IPS DF 6.9 (cell line): ENCODE data around the gene PTPRH.

Experiments
- DNase-seq: peaks from one replicate; pipeline ENCODE4 v3.0.0-alpha.2; 2013; ENCODE audit warnings: low read depth, low spot score
- H3K27ac ChIP-seq: one replicate; pipeline ENCODE4 v1.5.1; 2013; ENCODE audit warnings: low read length, control low read depth
- H3K27me3 ChIP-seq: 2 replicates; pipeline ENCODE4 v1.6.1; 2013; ENCODE audit warnings: mild to moderate bottlenecking, low read length; ENCODE audit not compliant: control insufficient read depth, insufficient read depth
- H3K36me3 ChIP-seq: 2 replicates; pipeline ENCODE4 v1.6.1; 2013; ENCODE audit warnings: low read length; ENCODE audit not compliant: control insufficient read depth, insufficient read depth
- H3K4me1 ChIP-seq: 2 replicates; pipeline ENCODE4 v1.6.1; 2013; ENCODE audit warnings: low read length; ENCODE audit not compliant: control insufficient read depth, insufficient read depth
- H3K4me3 ChIP-seq: 2 replicates; pipeline ENCODE4 v1.5.1; 2013; ENCODE audit warnings: mild to moderate bottlenecking, low read length
- H3K9me3 ChIP-seq: 2 replicates; pipeline ENCODE4 v1.6.1; 2013; ENCODE audit warnings: low read length, inconsistent platforms; ENCODE audit not compliant: control insufficient read depth, insufficient read depth
- WGBS: extraction: QIAGEN DNeasy Blood & Tissue Kit; methylation state at CpG from one replicate; pipeline ENCODE4 v1.1.7; 2013; ENCODE audit warnings: mixed read lengths, missing lambda C conversion rate; ENCODE audit not compliant: insufficient read length, insufficient coverage; 5-methylcytosine and 5-hydroxymethylcytosine counted together

Gene PTPRH

GRCh38 chr19:55146078-55146704 lies 63.1 kb downstream of the PTPRH start:
- peak overlapping the region; percentile 75 for H3K4me3 ChIP-seq
- no peaks in the 10 kb centered on the region for H3K36me3 ChIP-seq
- DNase-seq, result no peak
- no peak overlapping the region for H3K27ac ChIP-seq
- H3K9me3 ChIP-seq, result no peaks in the 10 kb centered on the region
- WGBS, result no CpG with 5 or more reads among the region's 41 CpGs
- H3K4me1 ChIP-seq, result peaks cover 5% of the 10 kb centered on the region
- no peaks in the 10 kb centered on the region for H3K27me3 ChIP-seq

DNA sequence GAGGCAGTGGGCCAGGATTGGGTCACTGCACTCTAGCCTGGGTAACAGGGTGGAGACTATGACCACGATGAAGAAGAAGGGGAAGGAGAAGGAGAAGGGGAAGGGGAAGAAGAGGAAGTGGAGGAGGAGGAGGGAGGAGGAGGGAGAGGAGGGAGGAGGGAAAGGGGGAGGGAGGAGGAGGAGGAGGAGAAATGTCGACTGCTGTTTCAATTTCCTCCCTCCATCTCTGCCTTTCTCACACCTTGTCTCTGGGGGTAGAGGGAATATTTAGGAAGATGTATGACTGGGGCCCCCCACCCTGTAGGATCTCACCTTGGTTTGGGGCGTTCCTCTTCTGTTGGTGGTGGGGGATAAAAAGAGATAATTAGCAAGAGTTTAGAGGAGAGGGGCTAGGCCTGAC lies 64.1 kb downstream of the PTPRH start:
- no peak for DNase-seq
- H3K4me1 ChIP-seq, result peaks cover 7% of the 10 kb centered on the region
- H3K4me3 ChIP-seq, result no peak overlapping the region
- no peaks in the 10 kb centered on the region for H3K9me3 ChIP-seq
- no peaks in the 10 kb centered on the region for H3K27me3 ChIP-seq
- no peaks in the 10 kb centered on the region for H3K36me3 ChIP-seq
- WGBS, result no CpG with 5 or more reads among the region's 3 CpGs
- H3K27ac ChIP-seq, result no peak overlapping the region

GRCh38 chr19:55141696-55142095 lies 67.6 kb downstream of the PTPRH start:
- H3K4me3 ChIP-seq, result no peak overlapping the region
- no peaks in the 10 kb centered on the region for H3K27me3 ChIP-seq
- no peaks in the 10 kb centered on the region for H3K9me3 ChIP-seq
- no peaks in the 10 kb centered on the region for H3K36me3 ChIP-seq
- H3K4me1 ChIP-seq, result 0 out of 2 replicates have a peak, but pooled peaks cover 2% of the 10 kb centered on the region
- WGBS, result no CpG with 5 or more reads among the region's 21 CpGs
- no peak overlapping the region for H3K27ac ChIP-seq
- DNase-seq, result no peak

DNA sequence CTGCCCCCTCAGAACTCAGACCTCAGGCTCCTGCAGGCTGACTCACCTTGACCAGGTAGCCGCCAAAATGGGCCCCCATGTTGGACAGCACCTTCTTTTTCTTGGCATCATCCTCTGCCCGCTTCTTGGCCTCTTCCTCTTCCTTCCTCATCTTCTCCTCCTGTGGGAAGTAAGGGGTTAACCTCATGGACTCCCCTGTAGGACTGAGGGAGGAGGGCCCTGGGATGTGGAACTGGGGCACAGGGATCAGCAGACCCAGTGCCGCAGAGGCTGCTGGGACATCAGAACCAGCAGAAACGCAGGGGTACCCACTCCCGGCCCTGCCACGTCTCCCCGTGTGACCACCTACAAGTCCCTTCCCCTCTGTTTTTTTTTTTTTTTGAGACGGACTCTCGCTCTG lies 71.4 kb downstream of the PTPRH start:
- Histone ChIP-seq H3K27me3 (no peaks in the 10 kb centered on the region), H3K4me3 (no peak overlapping the region), H3K9me3 (no peaks in the 10 kb centered on the region), H3K27ac (no peak overlapping the region), H3K4me1 (0 out of 2 replicates have a peak, but pooled peaks cover 2% of the 10 kb centered on the region), H3K36me3 (no peaks in the 10 kb centered on the region)
- DNase-seq, result no peak
- no CpG with 5 or more reads among the region's 9 CpGs for WGBS

DNA sequence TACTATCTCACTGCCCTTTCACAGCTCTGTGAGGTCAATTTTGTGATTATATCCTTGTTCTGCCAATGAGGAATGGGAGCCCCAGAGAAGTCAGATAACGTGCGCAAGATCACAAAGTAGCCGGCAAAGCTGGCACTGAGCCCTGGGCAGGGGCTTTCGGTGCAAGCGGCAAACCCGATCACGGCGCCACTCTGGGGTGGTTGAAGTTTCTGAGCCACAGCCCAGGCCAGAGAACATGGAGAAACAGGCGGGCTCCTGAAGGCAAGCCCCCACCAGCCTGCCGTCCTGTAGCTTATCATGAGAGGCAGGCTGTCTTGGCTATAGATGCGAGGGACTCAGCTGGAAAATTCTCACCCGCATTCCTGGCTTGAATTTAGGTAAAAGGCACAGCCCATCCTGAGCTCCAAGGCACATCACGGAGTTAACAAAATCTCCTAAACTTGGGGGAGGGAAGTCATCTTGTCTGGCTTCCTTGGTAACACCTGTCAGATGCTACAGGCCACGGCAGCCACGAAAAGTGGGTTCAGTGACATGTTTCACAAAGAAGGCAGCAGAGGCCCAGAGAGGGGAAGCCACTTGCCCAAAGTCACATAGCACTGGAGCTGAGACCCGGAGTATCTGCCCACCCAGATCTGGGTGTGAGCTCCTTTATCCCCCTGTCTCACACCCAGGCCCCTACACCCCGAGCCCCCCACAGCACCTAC lies 72.8 kb downstream of the PTPRH start:
- no peak overlapping the region for H3K4me3 ChIP-seq
- no peaks in the 10 kb centered on the region for H3K9me3 ChIP-seq
- H3K36me3 ChIP-seq, result no peaks in the 10 kb centered on the region
- DNase-seq, result no peak
- 0 out of 2 replicates have a peak, but pooled peaks cover 2% of the 10 kb centered on the region for H3K4me1 ChIP-seq
- H3K27me3 ChIP-seq, result no peaks in the 10 kb centered on the region
- H3K27ac ChIP-seq, result no peak overlapping the region
- WGBS, result no CpG with 5 or more reads among the region's 17 CpGs

- no peak overlapping the region for H3K4me3 ChIP-seq
- no peak for DNase-seq
- no peak overlapping the region for H3K27ac ChIP-seq
- no peaks in the 10 kb centered on the region for H3K27me3 ChIP-seq
- no peaks in the 10 kb centered on the region for H3K36me3 ChIP-seq
- H3K4me1 ChIP-seq, result no peaks in the 10 kb centered on the region
- WGBS, result no CpG with 5 or more reads among the region's 3 CpGs
- no peaks in the 10 kb centered on the region for H3K9me3 ChIP-seq
Measured at GRCh38 chr19:55134736-55135135, 74.6 kb downstream of the PTPRH start.

DNA sequence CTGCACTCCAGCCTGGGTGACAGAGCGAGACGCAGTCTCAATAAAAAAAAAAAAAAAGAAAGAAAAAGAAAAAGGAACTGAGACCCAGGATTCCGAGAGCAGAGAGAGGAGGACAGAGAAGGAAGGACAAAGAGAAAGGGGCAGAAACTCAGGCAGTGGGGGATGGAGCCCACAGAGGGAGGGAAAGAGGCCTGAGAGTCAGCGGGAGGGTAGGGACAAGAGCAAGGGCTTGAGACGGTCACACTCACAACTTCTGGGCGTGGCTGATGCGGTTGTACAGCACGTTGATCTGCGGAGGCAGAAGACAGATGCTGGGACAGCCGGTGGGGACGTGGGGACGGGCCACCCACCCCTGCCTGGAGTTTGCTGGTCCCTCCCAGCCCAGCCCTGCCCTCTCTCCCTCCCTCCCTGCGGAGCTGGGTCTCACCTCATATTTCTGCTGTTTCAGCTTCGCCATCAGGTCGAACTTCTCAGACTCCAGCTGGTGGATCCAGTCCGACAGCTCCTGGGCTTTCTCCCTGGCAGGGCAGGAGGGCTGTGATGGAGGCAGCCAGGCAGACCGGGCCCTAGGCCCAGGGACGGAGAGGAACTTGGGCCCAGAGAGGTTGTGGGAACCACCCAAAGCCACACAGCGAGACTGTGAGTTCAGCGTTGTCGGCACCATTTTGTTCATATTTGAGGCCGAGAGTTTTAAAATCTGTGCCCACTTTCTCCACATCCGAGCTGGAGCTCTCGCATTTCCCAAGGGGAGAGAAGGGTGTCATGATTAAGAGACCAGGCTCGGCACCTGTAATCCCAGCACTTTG lies 75.5 kb downstream of the PTPRH start:
- no peaks in the 10 kb centered on the region for H3K27me3 ChIP-seq
- WGBS, result no CpG with 5 or more reads among the region's 25 CpGs
- no peak overlapping the region for H3K27ac ChIP-seq
- H3K4me1 ChIP-seq, result no peaks in the 10 kb centered on the region
- H3K36me3 ChIP-seq, result no peaks in the 10 kb centered on the region
- H3K9me3 ChIP-seq, result no peaks in the 10 kb centered on the region
- no peak for DNase-seq
- no peak overlapping the region for H3K4me3 ChIP-seq

DNA sequence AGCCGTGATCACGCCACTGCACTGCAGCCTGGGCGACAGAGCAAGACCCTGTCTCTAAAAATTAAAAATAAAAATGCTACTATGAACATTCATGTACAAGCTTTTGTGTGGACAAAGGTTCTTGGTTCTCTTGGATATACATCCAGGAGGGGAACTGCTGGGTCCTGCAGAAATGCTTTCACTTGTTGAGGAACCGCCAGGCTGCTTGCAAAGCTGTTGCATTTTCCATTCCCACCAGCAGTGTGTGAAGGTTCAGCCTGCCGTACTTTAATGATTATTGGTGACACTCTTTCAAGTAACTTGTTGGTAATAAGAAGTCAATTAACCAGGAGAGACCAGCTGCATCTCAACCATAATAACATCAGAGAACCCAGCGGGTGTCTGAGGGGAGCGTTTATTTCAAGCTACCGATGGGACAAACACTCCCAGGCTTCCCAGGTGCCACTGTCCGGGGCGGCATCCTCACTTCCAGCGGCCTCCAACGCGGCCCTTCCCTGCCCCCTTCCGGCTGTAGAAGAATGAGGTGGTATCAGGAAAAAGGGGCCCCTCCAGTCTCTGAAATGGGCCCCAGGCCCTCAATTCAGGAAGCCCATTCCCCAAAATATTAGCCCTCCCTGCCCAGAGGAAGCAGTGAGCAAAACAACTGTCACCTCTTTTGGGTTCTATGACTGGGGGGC lies 76.7 kb downstream of the PTPRH start:
- no CpG with 5 or more reads among the region's 14 CpGs for WGBS
- H3K4me1 ChIP-seq, result no peaks in the 10 kb centered on the region
- H3K4me3 ChIP-seq, result no peak overlapping the region
- H3K27ac ChIP-seq, result no peak overlapping the region
- no peaks in the 10 kb centered on the region for H3K27me3 ChIP-seq
- no peak for DNase-seq
- H3K9me3 ChIP-seq, result no peaks in the 10 kb centered on the region
- no peaks in the 10 kb centered on the region for H3K36me3 ChIP-seq

- Histone ChIP-seq H3K27me3 (no peaks in the 10 kb centered on the region), H3K4me1 (no peaks in the 10 kb centered on the region)
- WGBS, result no CpG with 5 or more reads among the region's 16 CpGs
Measured at GRCh38 chr19:55131421-55131820, 77.9 kb downstream of the PTPRH start.

More at GRCh38 chr19:55131421-55131820, 77.9 kb downstream of the PTPRH start:
- H3K9me3 ChIP-seq, result no peaks in the 10 kb centered on the region
- H3K27ac ChIP-seq, result no peak overlapping the region
- no peak overlapping the region for H3K4me3 ChIP-seq
- no peak for DNase-seq
- no peaks in the 10 kb centered on the region for H3K36me3 ChIP-seq
